Upper lobe of right lung (tissue), 1 donor: ENCODE data around the gene GINS2. TPM values are rescaled to one million over a fixed set of nuclear protein-coding genes. Genes with fewer than 3 reads are reported as not detected.

Experiments used
- ATAC-seq: fragments of 200-7000 bp; cut with Tn5 transposase; one replicate; pipeline ENCODE4 v1.9.1; 2020; ENCODE audit warnings: mild to moderate bottlenecking, moderate library complexity
- DNase-seq: peaks from one replicate; pipeline ENCODE4 v3.0.0-alpha.2; 2020
- H3K27ac ChIP-seq: fragments of 200-600 bp; one replicate; pipeline ENCODE4 v1.8.0; 2022
- H3K27me3 ChIP-seq: fragments of 200-600 bp; one replicate; pipeline ENCODE4 v1.8.0; 2022; ENCODE audit warnings: mild to moderate bottlenecking
- H3K36me3 ChIP-seq: fragments of 200-600 bp; one replicate; pipeline ENCODE4 v1.8.0; 2022
- H3K4me1 ChIP-seq: fragments of 200-600 bp; one replicate; pipeline ENCODE4 v1.8.0; 2022
- H3K4me3 ChIP-seq: fragments of 200-600 bp; one replicate; pipeline ENCODE4 v1.8.0; 2022; ENCODE audit warnings: mild to moderate bottlenecking
- H3K9me3 ChIP-seq: fragments of 200-600 bp; one replicate; pipeline ENCODE4 v1.8.0; 2022
- CTCF ChIP-seq: fragments of 200-600 bp; IDR thresholded peaks from one replicate; pipeline ENCODE4 v1.8.0; 2022; ENCODE audit warnings: antibody characterized with exemption
- intact Hi-C: fragments of 100-400 bp; cut with DNase I; formaldehyde crosslinking; loops from one replicate; pipeline ENCODE4 v1.11.0; 2022
- total RNA-seq: library from RNA; stranded (reverse); fragmentation: NEBNext Ultra II Directional; extraction: Animal tissue kit (Norgen Biotek cat#: 25700); gene quantifications from one replicate; pipeline ENCODE4 v1.2.1, GENCODE V29; 2021
- donor health status: DM: no; HTN: yes; CAD: no; lungs with severe emphysema.

GINS2 gene
- total RNA-seq, 1 donor from 2014 or later, result 0.46 TPM

GRCh38 chr16:85636234-85636812, 52.4 kb downstream of the GINS2 start:
- TF ChIP-seq CTCF, result no peak
- Histone ChIP-seq H3K9me3 (no peaks in the 10 kb centered on the region), H3K4me3 (no peak overlapping the region), H3K27ac (no peak overlapping the region), H3K36me3 (peaks cover 15% of the 10 kb centered on the region), H3K27me3 (no peaks in the 10 kb centered on the region), H3K4me1 (peaks cover 6% of the 10 kb centered on the region)
- intact Hi-C loops, result loop anchor here (10.0 kb wide), 1 partner anchor 58 kb away; no protein-coding TSS in a partner anchor
- ATAC-seq (no peak), DNase-seq (no peak)

- Histone ChIP-seq H3K4me3 (no peak overlapping the region), H3K27ac (no peak overlapping the region), H3K4me1 (peaks cover 6% of the 10 kb centered on the region), H3K36me3 (peaks cover 15% of the 10 kb centered on the region), H3K9me3 (no peaks in the 10 kb centered on the region), H3K27me3 (no peaks in the 10 kb centered on the region)
- intact Hi-C loops, result loop anchor here (10.0 kb wide), 1 partner anchor 59 kb away; no protein-coding TSS in a partner anchor
- no peak for DNase-seq
- no peak for ATAC-seq
- no peak for TF ChIP-seq CTCF
Observed at GRCh38 chr16:85635545-85636140, 53.1 kb downstream of the GINS2 start.

- DNase-seq (no peak), ATAC-seq (no peak)
- TF ChIP-seq CTCF, result no peak
- no peaks in the 10 kb centered on the region for H3K27me3 ChIP-seq
- H3K36me3 ChIP-seq, result peaks cover 15% of the 10 kb centered on the region
- intact Hi-C loops, result loop anchor here (10.0 kb wide), 1 partner anchor 60 kb away; no protein-coding TSS in a partner anchor
- H3K4me3 ChIP-seq, result no peak overlapping the region
- H3K27ac ChIP-seq, result no peak overlapping the region
- H3K9me3 ChIP-seq, result no peaks in the 10 kb centered on the region
- peaks cover 6% of the 10 kb centered on the region for H3K4me1 ChIP-seq
Observed at GRCh38 chr16:85634747-85635544, 53.8 kb downstream of the GINS2 start.

GRCh38 chr16:85633888-85634287, 54.9 kb downstream of the GINS2 start:
- Histone ChIP-seq H3K36me3 (peaks cover 15% of the 10 kb centered on the region), H3K27ac (no peak overlapping the region), H3K27me3 (no peaks in the 10 kb centered on the region), H3K9me3 (no peaks in the 10 kb centered on the region), H3K4me1 (peaks cover 6% of the 10 kb centered on the region), H3K4me3 (no peak overlapping the region)
- ATAC-seq (no peak), DNase-seq (no peak)
- TF ChIP-seq CTCF, result no peak
- intact Hi-C loops, result loop anchor here (10.0 kb wide), 1 partner anchor 61 kb away; no protein-coding TSS in a partner anchor

- Histone ChIP-seq H3K4me1 (peaks cover 5% of the 10 kb centered on the region), H3K9me3 (no peaks in the 10 kb centered on the region), H3K27ac (no peak overlapping the region), H3K27me3 (no peaks in the 10 kb centered on the region), H3K36me3 (peaks cover 15% of the 10 kb centered on the region), H3K4me3 (no peak overlapping the region)
- ATAC-seq, result no peak
- TF ChIP-seq CTCF, result no peak
- no peak for DNase-seq
- intact Hi-C loops, result loop anchor here (10.0 kb wide), 1 partner anchor 61 kb away; no protein-coding TSS in a partner anchor
Observed at GRCh38 chr16:85633438-85633743, 55.4 kb downstream of the GINS2 start.
